ENCODE results near the gene GPD1L.

GPD1L gene

GRCh38 chr3:32202496-32202895 lies 96.1 kb downstream of the GPD1L start:
- in situ Hi-C loops (cut with MboI; ENCODE audit: low pct_unique_long_range_greater_than_20kb, low sequenced_read_pairs, unreplicated experiment): no loop called here
- no peak for TF ChIP-seq CTCF (IDR thresholded peaks at IDR 0.05; ENCODE audit: extremely low read depth, insufficient read depth, missing control alignments)
- DNase-seq (ENCODE audit: low spot score): no peak

- TF ChIP-seq CTCF (IDR thresholded peaks at IDR 0.05; ENCODE audit: extremely low read depth, insufficient read depth, missing control alignments): no peak
- DNase-seq (ENCODE audit: low spot score): no peak
- in situ Hi-C loops (cut with MboI; ENCODE audit: low pct_unique_long_range_greater_than_20kb, low sequenced_read_pairs, unreplicated experiment): no loop called here
Measured at GRCh38 chr3:32203854-32204253, 97.4 kb downstream of the GPD1L start.

GRCh38 chr3:32208447-32208846 lies 102.0 kb downstream of the GPD1L start:
- in situ Hi-C loops (cut with MboI; ENCODE audit: low pct_unique_long_range_greater_than_20kb, low sequenced_read_pairs, unreplicated experiment): no loop called here
- no peak for TF ChIP-seq CTCF (IDR thresholded peaks at IDR 0.05; ENCODE audit: extremely low read depth, insufficient read depth, missing control alignments)
- no peak for DNase-seq (ENCODE audit: low spot score)

- no peak for DNase-seq (ENCODE audit: low spot score)
- no peak for TF ChIP-seq CTCF (IDR thresholded peaks at IDR 0.05; ENCODE audit: extremely low read depth, insufficient read depth, missing control alignments)
- in situ Hi-C loops (cut with MboI; ENCODE audit: low pct_unique_long_range_greater_than_20kb, low sequenced_read_pairs, unreplicated experiment): no loop called here
Measured at GRCh38 chr3:32215185-32215584, 108.8 kb downstream of the GPD1L start.

- in situ Hi-C loops (cut with MboI; ENCODE audit: low pct_unique_long_range_greater_than_20kb, low sequenced_read_pairs, unreplicated experiment): no loop called here
- TF ChIP-seq CTCF (IDR thresholded peaks at IDR 0.05; ENCODE audit: extremely low read depth, insufficient read depth, missing control alignments): no peak
- DNase-seq (ENCODE audit: low spot score): no peak
Measured at GRCh38 chr3:32216172-32216783, 109.9 kb downstream of the GPD1L start.

- in situ Hi-C loops (cut with MboI; ENCODE audit: low pct_unique_long_range_greater_than_20kb, low sequenced_read_pairs, unreplicated experiment): no loop called here
- no peak for DNase-seq (ENCODE audit: low spot score)
- TF ChIP-seq CTCF (IDR thresholded peaks at IDR 0.05; ENCODE audit: extremely low read depth, insufficient read depth, missing control alignments): no peak
Measured at GRCh38 chr3:32217339-32217738, 110.9 kb downstream of the GPD1L start.

All from GM13977 (cell line).